Nephron (organoid): ENCODE measurements around the gene BICRAL.

ENCODE experiments used
- H3K27ac Mint-ChIP-seq, 3 experiments: 2 replicates each; pipeline ENCODE4 v1.8.0; 2020; ENCODE audit warnings: mixed read lengths in 3 of 3, mild to moderate bottlenecking in 2 of 3, moderate library complexity in 1 of 3
- H3K27me3 Mint-ChIP-seq: 2 replicates; pipeline ENCODE4 v1.8.0; 2021; ENCODE audit warnings: low read depth, mild to moderate bottlenecking, moderate library complexity, mixed read lengths
- H3K36me3 Mint-ChIP-seq: 2 replicates; pipeline ENCODE4 v1.8.0; 2020; ENCODE audit warnings: low read depth, mixed read lengths
- H3K4me1 Mint-ChIP-seq: 2 replicates; pipeline ENCODE4 v1.8.0; 2020; ENCODE audit warnings: mixed read lengths
- H3K4me3 Mint-ChIP-seq, 3 experiments: 2 replicates each; pipeline ENCODE4 v1.8.0; 2020; ENCODE audit warnings: mild to moderate bottlenecking in 3 of 3, mixed read lengths in 3 of 3, moderate library complexity in 2 of 3
- H3K9me3 Mint-ChIP-seq: 2 replicates; pipeline ENCODE4 v1.8.0; 2020; ENCODE audit warnings: mixed read lengths
- TF ChIP-seq, protein P1 (sequence below), 3 experiments: fragments of 200-600 bp; sonication (generic); IDR thresholded peaks; one replicate each; pipeline ENCODE4 v1.5.0; 2021; ENCODE audit warnings: antibody characterized with exemption in 3 of 3; ENCODE audit not compliant: unreplicated experiment in 3 of 3

Gene BICRAL

DNA sequence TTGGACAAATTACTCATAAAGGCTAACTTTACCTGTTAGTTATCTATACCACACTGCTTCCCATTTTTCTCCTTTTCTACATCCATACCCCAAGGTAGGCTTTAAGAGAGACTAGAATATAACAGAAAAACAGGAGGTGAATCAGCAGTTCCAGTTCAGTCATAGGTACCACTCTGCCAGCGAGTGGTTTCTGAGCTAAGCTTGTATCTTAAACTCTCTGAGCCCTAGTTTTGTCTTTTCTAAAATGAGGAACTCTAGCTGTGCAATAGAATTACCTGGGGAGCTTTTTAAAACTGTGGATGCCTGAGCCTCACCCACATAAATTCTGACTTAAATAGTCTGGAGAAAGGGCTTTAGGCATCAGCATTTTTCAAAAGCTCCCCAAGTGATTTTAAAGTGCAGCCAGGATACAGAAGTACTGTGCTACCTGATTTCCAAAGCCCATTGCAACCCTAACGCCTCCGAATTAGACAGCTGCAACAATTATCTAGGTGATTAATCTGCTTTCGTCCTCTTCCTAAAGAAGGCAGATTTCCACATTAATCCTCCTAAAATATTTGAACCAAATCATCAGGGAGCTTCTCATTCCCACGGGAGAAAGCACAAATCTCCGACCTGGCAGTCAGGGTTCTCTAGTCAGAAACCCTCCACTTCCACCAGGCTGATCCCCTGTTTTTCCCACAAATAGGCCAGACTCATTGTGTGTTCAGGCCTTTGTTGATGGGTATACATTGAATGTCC is 60.2 kb downstream of the BICRAL start:
- H3K36me3 Mint-ChIP-seq, result peaks cover 21% of the 10 kb centered on the region
- H3K27me3 Mint-ChIP-seq, result no peaks in the 10 kb centered on the region
- TF ChIP-seq, protein P1, sequence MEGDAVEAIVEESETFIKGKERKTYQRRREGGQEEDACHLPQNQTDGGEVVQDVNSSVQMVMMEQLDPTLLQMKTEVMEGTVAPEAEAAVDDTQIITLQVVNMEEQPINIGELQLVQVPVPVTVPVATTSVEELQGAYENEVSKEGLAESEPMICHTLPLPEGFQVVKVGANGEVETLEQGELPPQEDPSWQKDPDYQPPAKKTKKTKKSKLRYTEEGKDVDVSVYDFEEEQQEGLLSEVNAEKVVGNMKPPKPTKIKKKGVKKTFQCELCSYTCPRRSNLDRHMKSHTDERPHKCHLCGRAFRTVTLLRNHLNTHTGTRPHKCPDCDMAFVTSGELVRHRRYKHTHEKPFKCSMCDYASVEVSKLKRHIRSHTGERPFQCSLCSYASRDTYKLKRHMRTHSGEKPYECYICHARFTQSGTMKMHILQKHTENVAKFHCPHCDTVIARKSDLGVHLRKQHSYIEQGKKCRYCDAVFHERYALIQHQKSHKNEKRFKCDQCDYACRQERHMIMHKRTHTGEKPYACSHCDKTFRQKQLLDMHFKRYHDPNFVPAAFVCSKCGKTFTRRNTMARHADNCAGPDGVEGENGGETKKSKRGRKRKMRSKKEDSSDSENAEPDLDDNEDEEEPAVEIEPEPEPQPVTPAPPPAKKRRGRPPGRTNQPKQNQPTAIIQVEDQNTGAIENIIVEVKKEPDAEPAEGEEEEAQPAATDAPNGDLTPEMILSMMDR (IDR thresholded peaks at IDR 0.05; ENCODE audit: unreplicated experiment in 3 of 3), result no peak
- H3K9me3 Mint-ChIP-seq, result no peaks in the 10 kb centered on the region
- H3K4me3 Mint-ChIP-seq, result no peak overlapping the region
- no peak overlapping the region for H3K27ac Mint-ChIP-seq
- H3K4me1 Mint-ChIP-seq, result peaks cover 11% of the 10 kb centered on the region

GRCh38 chr6:42845327-42845694 is 63.5 kb downstream of the BICRAL start:
- H3K9me3 Mint-ChIP-seq, result no peaks in the 10 kb centered on the region
- no peak overlapping the region for H3K4me3 Mint-ChIP-seq
- no peak overlapping the region for H3K27ac Mint-ChIP-seq
- TF ChIP-seq, protein P1 (IDR thresholded peaks at IDR 0.05; ENCODE audit: unreplicated experiment in 3 of 3), result no peak
- H3K4me1 Mint-ChIP-seq, result peaks cover 11% of the 10 kb centered on the region
- H3K27me3 Mint-ChIP-seq, result no peaks in the 10 kb centered on the region
- H3K36me3 Mint-ChIP-seq, result peaks cover 22% of the 10 kb centered on the region

DNA sequence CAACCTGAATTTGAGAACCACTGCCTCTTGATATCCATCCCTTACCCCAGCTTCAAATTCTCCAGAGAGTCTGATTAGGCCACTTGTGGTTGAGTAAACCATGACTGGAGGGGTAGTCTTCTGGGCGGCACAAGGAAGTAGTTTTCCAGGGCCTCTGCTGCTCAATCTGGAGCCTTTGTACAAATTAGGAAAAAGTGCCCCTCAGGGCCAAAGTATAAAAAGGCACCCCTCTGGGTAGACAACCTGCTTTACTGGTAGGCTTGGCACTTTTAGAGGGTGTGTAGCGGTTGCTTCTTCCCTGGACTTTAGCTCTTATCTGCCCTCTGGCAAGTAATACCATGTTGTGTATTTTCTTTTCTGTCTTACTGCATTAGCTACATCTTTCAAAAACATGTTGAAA is 64.7 kb downstream of the BICRAL start:
- H3K36me3 Mint-ChIP-seq, result peaks cover 19% of the 10 kb centered on the region
- no peak overlapping the region for H3K4me3 Mint-ChIP-seq
- TF ChIP-seq, protein P1 (IDR thresholded peaks at IDR 0.05; ENCODE audit: unreplicated experiment in 3 of 3), result no peak
- H3K27ac Mint-ChIP-seq, result no peak overlapping the region
- H3K4me1 Mint-ChIP-seq, result peaks cover 14% of the 10 kb centered on the region
- H3K27me3 Mint-ChIP-seq, result no peaks in the 10 kb centered on the region
- H3K9me3 Mint-ChIP-seq, result no peaks in the 10 kb centered on the region

DNA sequence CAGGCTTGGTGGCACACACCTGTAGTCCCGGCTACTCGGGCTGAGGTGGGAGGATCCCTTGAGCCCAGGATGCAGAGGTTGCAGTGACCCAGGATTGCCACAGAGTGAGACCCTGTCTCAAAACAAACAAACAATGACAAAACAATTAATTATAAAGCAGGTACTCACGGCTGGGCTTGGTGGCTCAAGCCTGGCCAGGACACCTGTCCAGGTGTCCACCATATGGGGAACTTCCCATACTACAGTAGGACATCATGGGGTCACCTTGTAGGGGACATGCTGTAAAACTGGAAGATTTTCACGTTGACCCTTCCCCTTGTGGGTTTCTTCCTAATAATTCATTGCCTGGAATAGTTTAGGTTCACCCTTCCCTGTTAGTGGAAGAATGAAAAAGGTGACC is 66.8 kb downstream of the BICRAL start:
- TF ChIP-seq, protein P1 (IDR thresholded peaks at IDR 0.05; ENCODE audit: unreplicated experiment in 3 of 3), result no peak
- H3K4me1 Mint-ChIP-seq, result peaks cover 11% of the 10 kb centered on the region
- no peaks in the 10 kb centered on the region for H3K27me3 Mint-ChIP-seq
- no peak overlapping the region for H3K27ac Mint-ChIP-seq
- H3K9me3 Mint-ChIP-seq, result no peaks in the 10 kb centered on the region
- peaks cover 13% of the 10 kb centered on the region for H3K36me3 Mint-ChIP-seq
- no peak overlapping the region for H3K4me3 Mint-ChIP-seq

DNA sequence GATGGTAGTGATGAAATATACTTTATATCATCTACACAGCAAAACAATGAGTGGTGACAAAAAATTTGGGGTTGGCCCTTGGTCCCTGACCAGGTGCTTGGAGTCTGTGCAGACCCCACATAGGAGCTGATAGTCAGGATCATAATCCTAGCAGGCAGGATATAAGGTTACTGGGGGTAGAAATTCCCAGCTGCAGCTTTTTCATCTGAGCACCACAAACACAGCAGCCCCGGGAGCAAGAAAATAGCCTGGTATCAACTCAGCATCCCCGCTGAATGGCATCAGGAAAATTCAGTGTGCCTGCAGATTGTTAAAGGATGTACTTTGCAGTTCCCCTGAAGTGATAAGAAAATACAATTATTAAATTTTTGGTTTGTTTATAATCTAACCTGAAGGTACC is 69.7 kb downstream of the BICRAL start:
- H3K27ac Mint-ChIP-seq, result no peak overlapping the region
- H3K9me3 Mint-ChIP-seq, result no peaks in the 10 kb centered on the region
- H3K27me3 Mint-ChIP-seq, result no peaks in the 10 kb centered on the region
- no peak overlapping the region for H3K4me3 Mint-ChIP-seq
- peaks cover 5% of the 10 kb centered on the region for H3K4me1 Mint-ChIP-seq
- TF ChIP-seq, protein P1 (IDR thresholded peaks at IDR 0.05; ENCODE audit: unreplicated experiment in 3 of 3), result no peak
- peaks cover 14% of the 10 kb centered on the region for H3K36me3 Mint-ChIP-seq

- Mint-ChIP-seq H3K4me1 (no peaks in the 10 kb centered on the region), H3K36me3 (peaks cover 49% of the 10 kb centered on the region), H3K9me3 (no peaks in the 10 kb centered on the region), H3K27ac (no peak overlapping the region), H3K4me3 (no peak overlapping the region), H3K27me3 (no peaks in the 10 kb centered on the region)
- TF ChIP-seq, protein P1 (IDR thresholded peaks at IDR 0.05; ENCODE audit: unreplicated experiment in 3 of 3), result no peak
These were observed 78.2 kb downstream of the BICRAL start for GRCh38 chr6:42860036-42860435.
